SK-N-SH (cell line): Measurements from ENCODE around the gene CACNA1G. TPM values are rescaled to one million over a fixed set of nuclear protein-coding genes. Genes with fewer than 3 reads are reported as not detected.

Experiments
- CTCF ChIA-PET: fragments of 300-600, 350-600 bp; formaldehyde crosslinking; extraction: SDS; loops from one replicate; lab custom pipeline; 2021; lab: Yijun Ruan, JAX
- POLR2A ChIA-PET: fragments of 350-600 bp; sonication (Branson Sonifier 250); formaldehyde crosslinking; extraction: SDS; loops from one replicate; lab custom pipeline; 2020; ENCODE audit warnings: antibody characterized with exemption, inconsistent platforms; lab: Yijun Ruan, JAX
- DNase-seq: peaks from one replicate; pipeline ENCODE4 v3.0.0; 2012
- H2AFZ ChIP-seq: fragments of 200-600 bp; sonication (generic); 2 replicates; pipeline ENCODE4 v1.8.1; 2016; ENCODE audit warnings: antibody characterized with exemption, mild to moderate bottlenecking, low read depth
- H3F3A ChIP-seq: fragments of 200-600 bp; sonication (generic); replicated peaks from 2 replicates; pipeline ENCODE3; 2016; ENCODE audit warnings: antibody characterized with exemption, mild to moderate bottlenecking; ENCODE audit not compliant: insufficient read depth
- H3K27ac ChIP-seq, 2 experiments: fragments of 200-500 bp in 1 of 2; fragments of 200-600 bp in 1 of 2; sonication (Bioruptor generic) in 1 of 2; sonication (generic), shearing (Covaris generic) in 1 of 2; 2 replicates each; pipeline versions ENCODE4 v1.5.1 to v1.6.1; 2014 to 2016; ENCODE audit warnings: low read depth in 2 of 2, inconsistent platforms in 1 of 2, low read length in 1 of 2, mild to moderate bottlenecking in 1 of 2, mixed read lengths in 1 of 2
- H3K27me3 ChIP-seq: fragments of 200-600 bp; sonication (generic), shearing (Covaris generic); 2 replicates; pipeline ENCODE4 v1.6.1; 2016; ENCODE audit warnings: mixed run types; ENCODE audit not compliant: insufficient read depth
- H3K36me3 ChIP-seq, 2 experiments: fragments of 200-500 bp in 1 of 2; fragments of 200-600 bp in 1 of 2; sonication (Bioruptor generic) in 1 of 2; sonication (generic) in 1 of 2; replicated peaks in 1 of 2; 2 replicates each; pipeline versions ENCODE3 to v1.5.1; 2014 to 2016; ENCODE audit warnings: low read length in 1 of 2, mild to moderate bottlenecking in 1 of 2; ENCODE audit not compliant: insufficient read depth in 2 of 2, control insufficient read depth in 1 of 2
- H3K4me1 ChIP-seq, 2 experiments: fragments of 200-500 bp in 1 of 2; fragments of 200-600 bp in 1 of 2; sonication (Bioruptor generic) in 1 of 2; sonication (generic), shearing (Covaris generic) in 1 of 2; 2 replicates each; pipeline versions ENCODE4 v1.5.1 to v1.6.1; 2014 to 2016; ENCODE audit warnings: low read depth in 1 of 2, low read length in 1 of 2, mixed run types in 1 of 2; ENCODE audit not compliant: insufficient read depth in 2 of 2, control insufficient read depth in 1 of 2
- H3K4me2 ChIP-seq: fragments of 200-600 bp; sonication (generic), shearing (Covaris generic); 2 replicates; pipeline ENCODE4 v1.6.1; 2017; ENCODE audit warnings: mixed run types
- H3K4me3 ChIP-seq, 2 experiments: fragments of 200-500 bp in 1 of 2; fragments of 200-600 bp in 1 of 2; sonication (Bioruptor generic) in 1 of 2; sonication (generic), shearing (Covaris generic) in 1 of 2; 2 replicates each; pipeline versions ENCODE4 v1.5.1 to v1.8.1; 2014 to 2016; ENCODE audit warnings: low read depth in 2 of 2, inconsistent platforms in 1 of 2, low read length in 1 of 2, mild to moderate bottlenecking in 1 of 2, mixed read lengths in 1 of 2, moderate library complexity in 1 of 2
- H3K79me2 ChIP-seq: fragments of 200-600 bp; sonication (generic); 2 replicates; pipeline ENCODE4 v1.8.1; 2017; ENCODE audit warnings: mild to moderate bottlenecking; ENCODE audit not compliant: insufficient read depth
- H3K9ac ChIP-seq: fragments of 200-600 bp; sonication (generic); 2 replicates; pipeline ENCODE4 v1.6.1; 2017; ENCODE audit warnings: mixed run types
- H3K9me2 ChIP-seq: fragments of 200-600 bp; sonication (generic); 2 replicates; pipeline ENCODE4 v1.6.1; 2017; ENCODE audit warnings: mixed run types
- H3K9me3 ChIP-seq: fragments of 200-600 bp; sonication (generic); 2 replicates; pipeline ENCODE4 v1.6.1; 2017; ENCODE audit warnings: mixed run types, mild to moderate bottlenecking, moderate library complexity
- H4K20me1 ChIP-seq: fragments of 200-600 bp; sonication (generic); 2 replicates; pipeline ENCODE4 v1.6.1; 2017; ENCODE audit warnings: mild to moderate bottlenecking, mixed run types; ENCODE audit not compliant: insufficient read depth
- CHD2 ChIP-seq: fragments of 150-350 bp; IDR thresholded peaks from 2 replicates; pipeline ENCODE4 v1.6.1; 2018; ENCODE audit warnings: low read length; ENCODE audit not compliant: partially characterized antibody
- EP300 ChIP-seq, 2 experiments: IDR thresholded peaks; 2 replicates each; pipeline versions ENCODE4 v1.4.0 to v1.6.1; 2012; ENCODE audit warnings: borderline replicate concordance in 1 of 2, low read depth in 1 of 2, low read length in 1 of 2
- FOXM1 ChIP-seq: IDR thresholded peaks from 2 replicates; pipeline ENCODE4 v1.4.0; 2012; ENCODE audit warnings: low read depth, mild to moderate bottlenecking
- GABPA ChIP-seq: IDR thresholded peaks from 2 replicates; pipeline ENCODE4 v1.4.0; 2012; ENCODE audit warnings: low read depth, mild to moderate bottlenecking
- JUND ChIP-seq: IDR thresholded peaks from 2 replicates; pipeline ENCODE4 v1.4.0; 2012
- MXI1 ChIP-seq: IDR thresholded peaks from 2 replicates; pipeline ENCODE4 v1.6.1; 2012; ENCODE audit warnings: mild to moderate bottlenecking, low read depth, low read length, improper control_type of control experiment
- NFIC ChIP-seq: IDR thresholded peaks from 2 replicates; pipeline ENCODE4 v1.4.0; 2012; ENCODE audit warnings: borderline replicate concordance
- POLR2AphosphoS5 ChIP-seq: IDR thresholded peaks from 2 replicates; pipeline ENCODE4 v1.6.1; 2012; ENCODE audit warnings: low read depth, low read length
- RAD21 ChIP-seq: IDR thresholded peaks from 2 replicates; pipeline ENCODE4 v1.6.1; 2012; ENCODE audit warnings: mild to moderate bottlenecking, low read length
- RXRA ChIP-seq: IDR thresholded peaks from 2 replicates; pipeline ENCODE4 v1.4.0; 2012; ENCODE audit warnings: low read depth, mild to moderate bottlenecking, borderline replicate concordance
- SMC3 ChIP-seq: IDR thresholded peaks from 2 replicates; pipeline ENCODE4 v1.6.1; 2012; ENCODE audit warnings: low read depth, low read length, improper control_type of control experiment
- TAF1 ChIP-seq: IDR thresholded peaks from 2 replicates; pipeline ENCODE4 v1.6.1; 2012; ENCODE audit warnings: low read depth, mild to moderate bottlenecking, low read length, moderate library complexity, borderline replicate concordance
- TEAD4 ChIP-seq: IDR thresholded peaks from 2 replicates; pipeline ENCODE4 v1.4.0; 2012; ENCODE audit warnings: mild to moderate bottlenecking, borderline replicate concordance; ENCODE audit not compliant: insufficient read depth
- YY1 ChIP-seq: IDR thresholded peaks from 2 replicates; pipeline ENCODE4 v1.4.0; 2012; ENCODE audit warnings: low read depth, mild to moderate bottlenecking
- WGBS: methylation state at CpG from one replicate; pipeline ENCODE4 v1.1.6; 2017; ENCODE audit warnings: low lambda C conversion rate; 5-methylcytosine and 5-hydroxymethylcytosine counted together
- polyA plus RNA-seq, 3 experiments: library from polyadenylated mRNA; depleted of rRNA; stranded (reverse); fragments of >200 nt; gene quantifications; 2 replicates each; pipeline ENCODE4 v1.2.3, GENCODE V29; 2012
- TF ChIP-seq, protein P1 (sequence below): IDR thresholded peaks from 2 replicates; pipeline ENCODE4; 2012
- TF ChIP-seq, protein P2 (sequence below): IDR thresholded peaks from 2 replicates; pipeline ENCODE4 v1.4.0; 2012; ENCODE audit warnings: low read depth
- TF ChIP-seq, protein P3 (sequence below): fragments of 150-350 bp; IDR thresholded peaks from 2 replicates; pipeline ENCODE4 v1.6.1; 2017; ENCODE audit warnings: antibody characterized with exemption, low read length, low read depth, borderline replicate concordance
- TF ChIP-seq, protein P4 (sequence below): fragments of 150-350 bp; IDR thresholded peaks from 2 replicates; pipeline ENCODE4 v1.6.1; 2016; ENCODE audit warnings: mild to moderate bottlenecking, low read depth, low read length
- TF ChIP-seq, protein P5 (sequence below): IDR thresholded peaks from 2 replicates; pipeline ENCODE4 v1.4.0; 2012; ENCODE audit warnings: low read depth, borderline replicate concordance

CACNA1G gene
- polyA plus RNA-seq, 1 of the 3 experiments (the other 2 are of a cell fraction): 0.21 TPM

DNA sequence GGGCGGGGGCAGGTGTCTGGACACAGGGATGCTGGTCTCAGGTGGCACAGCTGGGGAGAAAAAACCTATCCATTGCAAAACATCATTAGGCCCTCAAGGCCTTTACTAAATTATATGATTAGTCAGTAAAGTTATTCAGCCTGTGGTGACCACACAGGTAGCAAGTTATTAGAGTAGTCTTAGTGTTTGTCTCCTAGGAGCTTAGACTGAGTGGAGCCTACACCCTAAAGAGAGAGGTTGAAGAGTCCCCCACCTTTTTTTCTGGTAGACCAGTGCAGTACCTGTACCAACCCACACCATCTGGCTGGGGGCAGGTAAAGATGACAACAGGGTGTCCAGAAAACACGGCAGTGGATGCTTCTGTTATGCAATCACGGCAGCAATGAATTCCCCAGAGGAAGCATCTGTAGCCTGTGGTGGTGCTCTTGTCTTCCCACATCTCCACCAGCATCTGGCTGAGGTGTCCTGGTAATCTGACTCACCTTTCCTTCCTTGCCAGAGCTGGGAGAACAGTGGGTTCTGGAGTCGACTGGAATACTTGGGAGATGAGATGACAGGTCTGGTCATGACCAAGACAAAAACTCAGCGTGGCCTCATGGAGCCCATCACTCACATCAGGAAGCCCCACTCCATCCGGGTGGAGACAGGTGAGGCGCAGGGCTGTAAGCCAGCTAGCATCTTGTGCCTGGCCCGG lies 41.2 kb upstream of the CACNA1G start:
- POLR2A ChIA-PET: no interaction called here
- CTCF ChIA-PET: interaction anchor here (0.7 to 5.0 kb wide), 6 partner anchors 13 to 40 kb away, joined by 3 to 26 read pairs (median 4); partner anchors contain the start of gene EPN3
- Histone ChIP-seq H3K36me3 (no peaks in the 10 kb centered on the region), H3F3A (no peaks in the 10 kb centered on the region), H3K4me3 (no peak overlapping the region), H2AFZ (no peak overlapping the region), H3K9me3 (no peaks in the 10 kb centered on the region), H3K27me3 (no peaks in the 10 kb centered on the region), H3K27ac (no peak overlapping the region), H3K9ac (no peak overlapping the region), H4K20me1 (no peaks in the 10 kb centered on the region), H3K4me1 (peaks cover 0 to 7% of the 10 kb centered on the region in 2 experiments; a peak in 1 of 4 replicates), H3K79me2 (no peaks in the 10 kb centered on the region), H3K4me2 (no peak overlapping the region), H3K9me2 (no peaks in the 10 kb centered on the region)
- no peak for DNase-seq
- TF ChIP-seq, protein P1, sequence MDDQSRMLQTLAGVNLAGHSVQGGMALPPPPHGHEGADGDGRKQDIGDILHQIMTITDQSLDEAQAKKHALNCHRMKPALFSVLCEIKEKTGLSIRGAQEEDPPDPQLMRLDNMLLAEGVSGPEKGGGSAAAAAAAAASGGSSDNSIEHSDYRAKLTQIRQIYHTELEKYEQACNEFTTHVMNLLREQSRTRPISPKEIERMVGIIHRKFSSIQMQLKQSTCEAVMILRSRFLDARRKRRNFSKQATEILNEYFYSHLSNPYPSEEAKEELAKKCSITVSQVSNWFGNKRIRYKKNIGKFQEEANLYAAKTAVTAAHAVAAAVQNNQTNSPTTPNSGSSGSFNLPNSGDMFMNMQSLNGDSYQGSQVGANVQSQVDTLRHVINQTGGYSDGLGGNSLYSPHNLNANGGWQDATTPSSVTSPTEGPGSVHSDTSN: no peak
- TF ChIP-seq TAF1: no peak
- no peak for TF ChIP-seq GABPA
- TF ChIP-seq JUND: no peak
- TF ChIP-seq MXI1: no peak
- no peak for TF ChIP-seq NFIC
- TF ChIP-seq, protein P2, sequence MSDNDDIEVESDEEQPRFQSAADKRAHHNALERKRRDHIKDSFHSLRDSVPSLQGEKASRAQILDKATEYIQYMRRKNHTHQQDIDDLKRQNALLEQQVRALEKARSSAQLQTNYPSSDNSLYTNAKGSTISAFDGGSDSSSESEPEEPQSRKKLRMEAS: no peak
- TF ChIP-seq, protein P3, sequence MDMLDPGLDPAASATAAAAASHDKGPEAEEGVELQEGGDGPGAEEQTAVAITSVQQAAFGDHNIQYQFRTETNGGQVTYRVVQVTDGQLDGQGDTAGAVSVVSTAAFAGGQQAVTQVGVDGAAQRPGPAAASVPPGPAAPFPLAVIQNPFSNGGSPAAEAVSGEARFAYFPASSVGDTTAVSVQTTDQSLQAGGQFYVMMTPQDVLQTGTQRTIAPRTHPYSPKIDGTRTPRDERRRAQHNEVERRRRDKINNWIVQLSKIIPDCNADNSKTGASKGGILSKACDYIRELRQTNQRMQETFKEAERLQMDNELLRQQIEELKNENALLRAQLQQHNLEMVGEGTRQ: no peak
- TF ChIP-seq YY1: no peak
- no peak for TF ChIP-seq SMC3
- no peak for TF ChIP-seq RAD21
- TF ChIP-seq CHD2: no peak
- TF ChIP-seq, protein P4, sequence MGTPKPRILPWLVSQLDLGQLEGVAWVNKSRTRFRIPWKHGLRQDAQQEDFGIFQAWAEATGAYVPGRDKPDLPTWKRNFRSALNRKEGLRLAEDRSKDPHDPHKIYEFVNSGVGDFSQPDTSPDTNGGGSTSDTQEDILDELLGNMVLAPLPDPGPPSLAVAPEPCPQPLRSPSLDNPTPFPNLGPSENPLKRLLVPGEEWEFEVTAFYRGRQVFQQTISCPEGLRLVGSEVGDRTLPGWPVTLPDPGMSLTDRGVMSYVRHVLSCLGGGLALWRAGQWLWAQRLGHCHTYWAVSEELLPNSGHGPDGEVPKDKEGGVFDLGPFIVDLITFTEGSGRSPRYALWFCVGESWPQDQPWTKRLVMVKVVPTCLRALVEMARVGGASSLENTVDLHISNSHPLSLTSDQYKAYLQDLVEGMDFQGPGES: no peak
- no peak for TF ChIP-seq TEAD4
- TF ChIP-seq RXRA: no peak
- no peak for TF ChIP-seq POLR2AphosphoS5
- no peak for TF ChIP-seq EP300 (IDR thresholded peaks at IDR 0.05; ENCODE audit: borderline replicate concordance in 1 of 2, low read depth in 1 of 2, low read length in 1 of 2)
- TF ChIP-seq, protein P5, sequence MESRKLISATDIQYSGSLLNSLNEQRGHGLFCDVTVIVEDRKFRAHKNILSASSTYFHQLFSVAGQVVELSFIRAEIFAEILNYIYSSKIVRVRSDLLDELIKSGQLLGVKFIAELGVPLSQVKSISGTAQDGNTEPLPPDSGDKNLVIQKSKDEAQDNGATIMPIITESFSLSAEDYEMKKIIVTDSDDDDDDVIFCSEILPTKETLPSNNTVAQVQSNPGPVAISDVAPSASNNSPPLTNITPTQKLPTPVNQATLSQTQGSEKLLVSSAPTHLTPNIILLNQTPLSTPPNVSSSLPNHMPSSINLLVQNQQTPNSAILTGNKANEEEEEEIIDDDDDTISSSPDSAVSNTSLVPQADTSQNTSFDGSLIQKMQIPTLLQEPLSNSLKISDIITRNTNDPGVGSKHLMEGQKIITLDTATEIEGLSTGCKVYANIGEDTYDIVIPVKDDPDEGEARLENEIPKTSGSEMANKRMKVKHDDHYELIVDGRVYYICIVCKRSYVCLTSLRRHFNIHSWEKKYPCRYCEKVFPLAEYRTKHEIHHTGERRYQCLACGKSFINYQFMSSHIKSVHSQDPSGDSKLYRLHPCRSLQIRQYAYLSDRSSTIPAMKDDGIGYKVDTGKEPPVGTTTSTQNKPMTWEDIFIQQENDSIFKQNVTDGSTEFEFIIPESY: no peak
- no peak for TF ChIP-seq FOXM1
- WGBS: 85% methylated on average over 8 of the region's 8 CpGs
